Right renal pelvis (tissue), 4 donors: ENCODE measurements around the gene SUSD1. TPM values are rescaled to one million over a fixed set of nuclear protein-coding genes. Genes with fewer than 3 reads are reported as not detected.

ENCODE experiments used
- DNase-seq, 4 donors: peaks; one replicate each; pipeline ENCODE4 v3.0.0-alpha.2; 2013; ENCODE audit warnings: low read depth in 4 of 4, low spot score in 3 of 4, missing footprints in 1 of 4
- polyA plus RNA-seq, 4 donors: library from polyadenylated mRNA; unstranded; fragments of 120-200 nt; gene quantifications; one replicate each; pipeline ENCODE4 v1.2.1, GENCODE V29; 2013; ENCODE audit not compliant: insufficient read length in 4 of 4

The SUSD1 gene
- polyA plus RNA-seq, 4 donors: 28.2 to 41.1 (median 33.2) TPM

- no peak for DNase-seq
Observed at GRCh38 chr9:112104901-112105300, 70.2 kb downstream of the SUSD1 start.

GRCh38 chr9:112104401-112104800 lies 70.7 kb downstream of the SUSD1 start:
- DNase-seq: no peak

- no peak for DNase-seq
Observed at GRCh38 chr9:112103405-112103804, 71.7 kb downstream of the SUSD1 start.

GRCh38 chr9:112097712-112098688 lies 77.1 kb downstream of the SUSD1 start:
- DNase-seq: peak; percentile 64 to 70 (median 68)

- no peak for DNase-seq
Observed at GRCh38 chr9:112094948-112095681, 80.0 kb downstream of the SUSD1 start.

GRCh38 chr9:112094241-112094640 lies 80.9 kb downstream of the SUSD1 start:
- no peak for DNase-seq

GRCh38 chr9:112093870-112094216 lies 81.3 kb downstream of the SUSD1 start:
- DNase-seq: no peak

GRCh38 chr9:112093147-112093869 lies 81.8 kb downstream of the SUSD1 start:
- no peak for DNase-seq

- DNase-seq: no peak
Observed at GRCh38 chr9:112091810-112092209, 83.3 kb downstream of the SUSD1 start.

GRCh38 chr9:112087506-112087905 lies 87.6 kb downstream of the SUSD1 start:
- no peak for DNase-seq

- DNase-seq: no peak
Observed at GRCh38 chr9:112086627-112087026, 88.5 kb downstream of the SUSD1 start.

GRCh38 chr9:112084907-112085306 lies 90.2 kb downstream of the SUSD1 start:
- DNase-seq: no peak

GRCh38 chr9:112084334-112084733 lies 90.8 kb downstream of the SUSD1 start:
- DNase-seq: no peak

GRCh38 chr9:112081918-112082729 lies 93.0 kb downstream of the SUSD1 start:
- DNase-seq: no peak

GRCh38 chr9:112080831-112081542 lies 94.1 kb downstream of the SUSD1 start:
- no peak for DNase-seq

GRCh38 chr9:112078432-112078831 lies 96.7 kb downstream of the SUSD1 start:
- no peak for DNase-seq

- DNase-seq: no peak
Observed at GRCh38 chr9:112076814-112077213, 98.3 kb downstream of the SUSD1 start.

GRCh38 chr9:112075009-112075378 lies 100.1 kb downstream of the SUSD1 start:
- no peak for DNase-seq

GRCh38 chr9:112074250-112075008 lies 100.7 kb downstream of the SUSD1 start:
- DNase-seq: peak; percentile 61 to 69 (median 64)
